SKM-1 (cell line): Measurements from ENCODE around the gene SP140.
"Not testable (repeated sequence)": the region's sequence is repeated elsewhere in the genome, so short reads cannot be mapped to it uniquely, and the experiment has no call there.

Experiments
- DNase-seq: peaks from one replicate; lab custom pipeline; 2025; ENCODE audit not compliant: unreplicated experiment; lab: John Stamatoyannopoulos, UW

Gene SP140

GRCh38 chr2:230282936-230283335, 57.4 kb downstream of the SP140 start:
- DNase-seq: no peak

GRCh38 chr2:230286048-230286447, 60.5 kb downstream of the SP140 start:
- no peak for DNase-seq

- DNase-seq: not testable (repeated sequence)
Observed at GRCh38 chr2:230289311-230289710, 63.8 kb downstream of the SP140 start.

GRCh38 chr2:230295192-230295591, 69.7 kb downstream of the SP140 start:
- DNase-seq: no peak

GRCh38 chr2:230296917-230297316, 71.4 kb downstream of the SP140 start:
- DNase-seq: no peak

GRCh38 chr2:230299618-230300017, 74.1 kb downstream of the SP140 start:
- DNase-seq: no peak

GRCh38 chr2:230305416-230306275, 80.1 kb downstream of the SP140 start:
- no peak for DNase-seq

- no peak for DNase-seq
Observed at GRCh38 chr2:230306474-230306873, 80.9 kb downstream of the SP140 start.

- no peak for DNase-seq
Observed at GRCh38 chr2:230307485-230307884, 81.9 kb downstream of the SP140 start.

GRCh38 chr2:230308402-230309000, 83.0 kb downstream of the SP140 start:
- DNase-seq: no peak

GRCh38 chr2:230310792-230311191, 85.3 kb downstream of the SP140 start:
- DNase-seq: not testable (repeated sequence)

GRCh38 chr2:230311634-230312033, 86.1 kb downstream of the SP140 start:
- DNase-seq: not testable (repeated sequence)

GRCh38 chr2:230312638-230313037, 87.1 kb downstream of the SP140 start:
- DNase-seq: no peak

GRCh38 chr2:230317366-230317765, 91.8 kb downstream of the SP140 start:
- no peak for DNase-seq

- DNase-seq: no peak
Observed at GRCh38 chr2:230318190-230319121, 92.9 kb downstream of the SP140 start.

- no peak for DNase-seq
Observed at GRCh38 chr2:230319211-230319862, 93.8 kb downstream of the SP140 start.

- DNase-seq: no peak
Observed at GRCh38 chr2:230321031-230321430, 95.5 kb downstream of the SP140 start.

GRCh38 chr2:230322561-230323384, 97.2 kb downstream of the SP140 start:
- DNase-seq: no peak

- no peak for DNase-seq
Observed at GRCh38 chr2:230323385-230324106, 98.0 kb downstream of the SP140 start.
